Neutrophil (primary cell): ENCODE data around the gene RSPH1.

Experiments used
- H3K27ac ChIP-seq: fragments of 200-600 bp; sonication (generic); 2 replicates; pipeline ENCODE4 v1.5.1; 2016; ENCODE audit warnings: mild to moderate bottlenecking, moderate library complexity
- H3K27me3 ChIP-seq: fragments of 200-600 bp; sonication (generic); 2 replicates; pipeline ENCODE4 v1.6.0; 2016; ENCODE audit warnings: mild to moderate bottlenecking
- H3K36me3 ChIP-seq: fragments of 200-600 bp; sonication (generic); 2 replicates; pipeline ENCODE4 v1.5.1; 2017
- H3K4me1 ChIP-seq, 2 experiments: fragments of 200-600 bp in 1 of 2; sonication (generic) in 1 of 2; 1 replicate in 1 of 2; 2 replicates in 1 of 2; pipeline versions ENCODE4 v1.5.1 to v1.6.1; 2013 to 2016; ENCODE audit warnings: low read depth in 1 of 2, low read length in 1 of 2, mild to moderate bottlenecking in 1 of 2, moderate library complexity in 1 of 2; ENCODE audit not compliant: control insufficient read depth in 1 of 2, insufficient read depth in 1 of 2
- H3K4me3 ChIP-seq, 2 experiments: fragments of 200-600 bp in 1 of 2; sonication (generic) in 1 of 2; 1 replicate in 1 of 2; 2 replicates in 1 of 2; pipeline ENCODE4 v1.5.1; 2013 to 2016; ENCODE audit warnings: low read depth in 1 of 2, low read length in 1 of 2, mild to moderate bottlenecking in 1 of 2, moderate library complexity in 1 of 2
- H3K9me3 ChIP-seq: fragments of 200-600 bp; sonication (generic); 2 replicates; pipeline ENCODE4 v1.5.1; 2016
- TF ChIP-seq, protein P1 (sequence below): fragments of 200-600 bp; sonication (generic); IDR thresholded peaks from 2 replicates; pipeline ENCODE4 v1.5.1; 2016; ENCODE audit warnings: antibody characterized with exemption

Gene RSPH1

DNA sequence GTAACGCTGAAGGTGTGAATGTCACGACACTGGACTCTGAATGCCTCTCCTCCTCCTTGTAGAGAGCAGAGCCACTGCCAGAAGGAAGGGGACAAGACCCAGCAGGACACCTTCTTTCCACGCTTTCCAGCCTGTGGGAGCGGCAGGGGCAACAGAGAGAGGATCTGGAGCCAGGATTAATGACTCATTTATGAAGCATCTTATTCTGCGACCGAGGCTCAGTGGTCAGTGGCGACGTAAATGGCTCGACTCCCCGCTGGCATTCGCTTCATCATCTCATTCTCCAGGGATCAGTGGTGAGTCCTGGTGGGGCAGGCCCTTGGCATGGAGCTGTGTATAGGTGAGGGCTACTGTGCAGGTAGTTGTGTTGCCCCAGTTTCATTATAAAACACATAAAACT, 22.2 kb upstream of the RSPH1 start:
- no peaks in the 10 kb centered on the region for H3K27me3 ChIP-seq
- no peak overlapping the region for H3K27ac ChIP-seq
- H3K36me3 ChIP-seq, result peaks cover 35% of the 10 kb centered on the region
- no peak overlapping the region for H3K4me3 ChIP-seq
- TF ChIP-seq, protein P1, sequence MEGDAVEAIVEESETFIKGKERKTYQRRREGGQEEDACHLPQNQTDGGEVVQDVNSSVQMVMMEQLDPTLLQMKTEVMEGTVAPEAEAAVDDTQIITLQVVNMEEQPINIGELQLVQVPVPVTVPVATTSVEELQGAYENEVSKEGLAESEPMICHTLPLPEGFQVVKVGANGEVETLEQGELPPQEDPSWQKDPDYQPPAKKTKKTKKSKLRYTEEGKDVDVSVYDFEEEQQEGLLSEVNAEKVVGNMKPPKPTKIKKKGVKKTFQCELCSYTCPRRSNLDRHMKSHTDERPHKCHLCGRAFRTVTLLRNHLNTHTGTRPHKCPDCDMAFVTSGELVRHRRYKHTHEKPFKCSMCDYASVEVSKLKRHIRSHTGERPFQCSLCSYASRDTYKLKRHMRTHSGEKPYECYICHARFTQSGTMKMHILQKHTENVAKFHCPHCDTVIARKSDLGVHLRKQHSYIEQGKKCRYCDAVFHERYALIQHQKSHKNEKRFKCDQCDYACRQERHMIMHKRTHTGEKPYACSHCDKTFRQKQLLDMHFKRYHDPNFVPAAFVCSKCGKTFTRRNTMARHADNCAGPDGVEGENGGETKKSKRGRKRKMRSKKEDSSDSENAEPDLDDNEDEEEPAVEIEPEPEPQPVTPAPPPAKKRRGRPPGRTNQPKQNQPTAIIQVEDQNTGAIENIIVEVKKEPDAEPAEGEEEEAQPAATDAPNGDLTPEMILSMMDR, result no peak
- H3K9me3 ChIP-seq, result no peaks in the 10 kb centered on the region
- peaks cover 9 to 14% of the 10 kb centered on the region in 2 experiments for H3K4me1 ChIP-seq

DNA sequence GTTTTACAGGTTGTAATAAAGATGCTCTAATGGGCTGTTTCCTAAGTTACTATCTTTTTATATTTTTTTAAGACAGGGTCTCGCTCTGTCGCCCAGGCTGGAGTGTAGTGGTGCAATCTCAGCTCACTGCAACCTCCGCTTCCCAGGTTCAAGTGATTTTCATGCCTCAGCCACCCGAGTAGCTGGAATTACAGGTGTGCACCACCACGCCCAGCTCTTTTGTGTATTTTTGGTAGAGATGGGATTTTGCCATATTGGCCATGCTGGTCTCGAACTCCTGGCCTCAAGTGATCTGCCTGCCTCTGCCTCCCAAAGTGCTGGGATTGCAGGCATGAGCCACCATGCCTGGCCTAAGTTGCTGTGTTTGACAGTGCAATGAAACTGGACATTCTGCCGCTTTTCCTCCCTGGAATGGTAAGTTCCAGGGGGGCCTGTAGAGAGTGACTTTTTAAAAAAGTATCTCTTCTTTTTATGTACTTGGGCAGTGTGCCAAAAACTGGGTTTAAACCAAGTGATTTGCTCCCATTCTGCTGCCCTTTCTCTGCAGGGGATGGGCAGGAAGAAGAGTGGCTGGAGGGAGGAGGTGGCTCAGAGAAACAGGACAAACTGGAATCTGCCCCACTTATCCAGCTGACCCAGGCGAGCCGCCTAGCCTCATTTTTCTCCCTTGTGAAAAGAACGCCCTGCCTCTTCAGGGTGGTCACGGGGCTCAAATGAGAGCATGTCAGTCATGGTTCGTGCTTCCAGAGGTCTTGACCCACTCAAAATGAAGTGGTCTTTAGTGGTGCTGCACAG, 19.9 kb upstream of the RSPH1 start:
- no peak overlapping the region for H3K27ac ChIP-seq
- peaks cover 29% of the 10 kb centered on the region for H3K36me3 ChIP-seq
- no peaks in the 10 kb centered on the region for H3K27me3 ChIP-seq
- no peaks in the 10 kb centered on the region for H3K9me3 ChIP-seq
- TF ChIP-seq, protein P1, result no peak
- H3K4me1 ChIP-seq, result peaks cover 14 to 18% of the 10 kb centered on the region in 2 experiments
- H3K4me3 ChIP-seq, result no peak overlapping the region

DNA sequence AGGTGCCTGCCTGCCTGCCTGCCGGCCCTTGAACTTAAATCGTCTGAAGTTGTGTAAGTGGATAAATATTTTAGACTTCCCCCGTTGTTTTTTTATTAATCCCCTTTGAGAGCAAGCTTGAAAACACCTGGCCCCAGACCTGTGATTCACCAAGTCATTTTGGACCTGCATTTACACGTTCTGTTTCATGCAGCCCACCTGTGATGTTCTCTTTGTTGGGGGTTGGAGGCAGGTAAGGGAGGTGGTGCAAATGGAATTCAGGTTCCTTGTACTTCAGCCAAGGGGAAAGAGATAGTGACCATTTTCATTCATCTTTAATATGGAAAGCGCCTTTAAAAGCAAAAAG, 18.8 kb upstream of the RSPH1 start:
- Histone ChIP-seq H3K9me3 (no peaks in the 10 kb centered on the region), H3K27ac (no peak overlapping the region), H3K4me1 (peaks cover 14 to 18% of the 10 kb centered on the region in 2 experiments), H3K36me3 (peaks cover 27% of the 10 kb centered on the region), H3K27me3 (no peaks in the 10 kb centered on the region), H3K4me3 (peak overlapping the region; percentile 84 to 95)
- TF ChIP-seq, protein P1, result no peak

DNA sequence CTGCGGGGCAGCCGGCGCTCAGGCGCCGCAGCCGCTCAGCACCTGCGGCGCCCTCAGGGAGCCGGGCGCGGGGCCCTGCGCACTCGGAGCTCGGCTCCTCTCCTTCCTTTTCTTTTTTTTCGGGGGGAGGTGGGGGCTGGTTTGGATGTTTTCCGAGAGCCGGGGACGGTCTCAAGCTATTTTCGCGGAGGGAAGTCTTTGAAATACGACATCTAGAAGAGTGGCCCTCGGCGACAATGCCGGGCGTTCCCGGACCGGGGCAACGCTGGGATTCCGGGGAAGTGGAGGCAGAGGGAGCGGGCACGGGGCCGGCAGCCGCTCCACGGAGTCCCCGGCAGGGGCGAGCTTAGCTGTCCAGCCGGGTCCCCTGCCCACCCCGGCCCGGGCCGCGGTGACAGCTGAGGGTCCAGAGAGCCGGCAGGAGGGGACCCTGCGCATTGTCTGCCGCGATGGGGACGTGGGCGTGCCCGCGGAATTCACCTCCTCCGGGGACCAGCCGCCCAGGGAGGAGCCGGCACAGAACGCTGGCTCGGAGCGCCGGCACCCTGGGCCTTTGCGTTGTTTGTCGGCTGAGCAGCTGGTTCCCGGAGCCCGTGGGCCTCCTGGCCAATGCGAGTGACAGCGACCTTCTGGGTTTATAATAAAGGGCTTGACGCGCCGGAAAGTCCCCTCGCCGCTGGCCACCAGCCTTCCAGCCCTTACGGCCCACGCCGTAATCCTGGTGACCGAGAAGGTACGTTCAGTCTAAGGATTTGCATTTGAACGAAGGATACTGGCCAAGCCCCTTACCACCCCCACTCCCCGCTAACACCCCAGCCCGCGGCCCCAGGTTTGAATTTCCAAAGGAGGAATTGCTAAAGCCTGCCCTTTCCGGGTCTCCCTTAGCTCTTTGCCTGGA, 18.2 kb upstream of the RSPH1 start:
- H3K36me3 ChIP-seq, result peaks cover 21% of the 10 kb centered on the region
- H3K4me1 ChIP-seq, result peaks cover 14 to 18% of the 10 kb centered on the region in 2 experiments
- H3K27me3 ChIP-seq, result no peaks in the 10 kb centered on the region
- TF ChIP-seq, protein P1, result no peak
- H3K9me3 ChIP-seq, result no peaks in the 10 kb centered on the region
- peak overlapping the region; percentile 84 to 95 for H3K4me3 ChIP-seq
- H3K27ac ChIP-seq, result peak overlapping the region; percentile 50

DNA sequence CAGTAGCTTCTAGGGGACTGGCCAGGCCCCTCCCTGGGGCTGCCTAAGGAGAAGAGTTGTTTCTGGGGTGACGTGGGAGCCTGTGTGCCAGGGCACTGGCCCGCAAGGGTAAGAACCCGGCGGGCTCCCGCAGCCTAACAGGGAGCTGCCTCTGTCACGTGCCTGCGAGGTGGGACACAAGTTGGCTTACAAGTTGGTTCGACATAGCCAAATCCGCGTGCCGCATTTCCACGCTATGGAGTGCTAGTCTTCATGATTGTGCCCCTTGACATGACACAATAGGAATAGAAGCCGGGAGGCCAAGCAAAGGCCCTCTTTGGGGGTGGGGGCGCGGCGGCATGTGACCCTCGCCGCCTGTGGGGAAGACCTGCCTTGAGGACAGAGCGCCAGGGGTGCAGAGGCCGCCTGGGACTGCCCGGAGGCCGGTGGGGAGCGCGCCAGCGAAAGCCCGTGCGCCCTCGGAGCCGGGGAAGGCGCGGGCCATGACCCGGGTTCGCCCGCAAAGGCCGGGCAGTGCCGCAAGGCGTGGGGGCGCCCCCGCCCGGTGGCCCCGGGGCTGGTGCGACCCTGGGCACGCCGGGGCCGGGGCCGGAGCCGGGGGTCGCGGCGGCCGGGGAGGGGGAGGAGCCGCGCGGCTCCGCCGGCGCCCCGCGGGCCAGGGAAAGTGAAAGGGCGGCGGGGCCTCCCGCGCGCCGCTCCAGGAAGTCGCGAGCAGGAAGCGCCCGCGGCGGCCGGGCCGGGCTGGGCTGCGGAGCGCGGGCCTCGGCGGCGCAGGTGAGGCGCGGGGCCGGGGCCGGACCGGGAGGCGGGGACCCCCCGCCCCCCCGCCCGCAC, 17.3 kb upstream of the RSPH1 start, which contains the start of gene SLC37A1:
Gene SLC37A1 (plus strand): TSS at position 702 of the 834 bp plus-strand sequence. CDS start 4,603 bp downstream, outside the sequence.
- Histone ChIP-seq H3K36me3 (peaks cover 12% of the 10 kb centered on the region), H3K27me3 (no peaks in the 10 kb centered on the region), H3K4me1 (peaks cover 17 to 21% of the 10 kb centered on the region in 2 experiments), H3K9me3 (no peaks in the 10 kb centered on the region), H3K27ac (peak within 1 kb of the TSS; percentile 50), H3K4me3 (peak within 1 kb of the TSS; percentile 84 to 95)
- TF ChIP-seq, protein P1, result no peak
